ENCODE data around the gene C4B. TPM values are rescaled to one million over a fixed set of nuclear protein-coding genes. Genes with fewer than 3 reads are reported as not detected.
A peak's percentile ranks its signal among the peaks of the same experiment; 100 is the strongest.

C4B gene
- total RNA-seq, 1 experiment from 2014 or later: 6.3 TPM

- intact Hi-C loops (cut with micrococcal nuclease): no loop called here
- CTCF ChIA-PET: interaction anchor here (0.7 to 0.8 kb wide), 4 partner anchors 11 to 150 kb away, joined by 3 to 5 read pairs (median 3); no protein-coding TSS in a partner anchor
- POLR2A ChIA-PET: no interaction called here
- DNase-seq (ENCODE audit: low read depth, low spot score) (no peak), ATAC-seq (no peak)
- BruUV-seq (replicated peaks): no TSS peak
- RAD21 ChIA-PET (ENCODE audit: low non-redundant PET in 1 of 2, low total read pairs in 2 of 2, uncharacterized antibody in 2 of 2, unreplicated experiment in 2 of 2): no interaction called here
- Histone ChIP-seq H3K4me1 (ENCODE audit: control insufficient read depth in 1 of 2, insufficient read depth in 2 of 2, low read length in 2 of 2) (peaks cover 9 to 27% of the 10 kb centered on the region in 2 experiments), H3K27ac (ENCODE audit: low read depth, low read length) (no peak overlapping the region), H3K79me2 (ENCODE audit: insufficient read depth, low read length) (no peaks in the 10 kb centered on the region), H3K4me2 (ENCODE audit: low read length) (peak overlapping the region; percentile 67), H3K9ac (ENCODE audit: low read length) (peak overlapping the region; percentile 28; the same call in 1 of the 2 replicates), H3K4me3 (replicated peaks in 1 of 2; ENCODE audit: low read depth in 1 of 2, low read length in 2 of 2) (peak overlapping the region in 1 of 2 experiments; percentile 16; a peak in 2 of 4 replicates), H3K9me3 (ENCODE audit: control insufficient read depth in 1 of 2, insufficient read depth in 1 of 2, low read depth in 1 of 2, low read length in 2 of 2) (no peaks in the 10 kb centered on the region), H3K9me2 (ENCODE audit: insufficient read depth) (no peaks in the 10 kb centered on the region), H3K27me3 (ENCODE audit: insufficient read depth, low read length) (no peaks in the 10 kb centered on the region), H2AFZ (ENCODE audit: low read depth, low read length, poor library complexity, severe bottlenecking) (no peak overlapping the region), H3K36me3 (ENCODE audit: control insufficient read depth in 1 of 2, insufficient read depth in 2 of 2, low read length in 2 of 2) (no peaks in the 10 kb centered on the region), H4K20me1 (ENCODE audit: insufficient read depth) (no peaks in the 10 kb centered on the region)
- TF ChIP-seq SIN3A (IDR thresholded peaks at IDR 0.05; ENCODE audit: low read depth) (no peak), RAD21 (IDR thresholded peaks at IDR 0.05; ENCODE audit: low read depth) (no peak), ZBTB33 (IDR thresholded peaks at IDR 0.05; ENCODE audit: extremely low read depth, insufficient replicate concordance, low read length) (no peak), ZFX (IDR thresholded peaks at IDR 0.05) (no peak), CTCF (IDR thresholded peaks at IDR 0.05 in 2 of 3, conservative IDR thresholded peaks at IDR 0.05 in 1 of 3; ENCODE audit: borderline replicate concordance in 1 of 3, insufficient read depth in 1 of 3, low read depth in 2 of 3, low read length in 2 of 3) (no peak), JUND (IDR thresholded peaks at IDR 0.05) (no peak), EZH2 (IDR thresholded peaks at IDR 0.05) (no peak), EGR1 (IDR thresholded peaks at IDR 0.05; ENCODE audit: low read depth) (no peak), FOSL1 (IDR thresholded peaks at IDR 0.05; ENCODE audit: low read depth) (no peak), ZNF274 (IDR thresholded peaks at IDR 0.05; ENCODE audit: low read depth, low read length) (no peak)
These were observed 32.9 kb downstream of the C4B start for GRCh38 chr6:32047539-32047854.

Data from HCT116 (cell line).